Measurements from ENCODE around the gene AREG. TPM values are rescaled to one million over a fixed set of nuclear protein-coding genes. Genes with fewer than 3 reads are reported as not detected.

AREG gene
- total RNA-seq, 1 experiment from 2014 or later = 203 TPM

DNA sequence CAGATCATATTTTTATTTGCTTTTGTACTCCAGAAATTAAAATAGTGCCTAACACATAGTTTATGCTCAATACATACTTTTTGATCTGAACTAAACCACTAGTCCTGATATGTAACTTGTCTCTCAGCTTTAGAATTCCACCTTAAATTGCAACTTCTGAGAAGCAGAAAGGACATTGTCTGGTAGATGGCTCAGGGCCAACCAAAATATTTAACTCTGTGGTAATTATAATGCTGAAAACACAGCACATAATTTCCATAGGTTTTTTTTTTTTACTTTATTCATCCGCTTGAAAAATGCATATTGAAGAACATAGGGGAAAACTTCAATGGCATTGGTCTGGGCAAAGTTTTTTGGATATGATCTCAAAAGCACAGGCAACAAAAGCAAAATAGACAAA lies 59.3 kb downstream of the AREG start:
- Histone ChIP-seq H4K20me1 (ENCODE audit: low read length) (no peaks in the 10 kb centered on the region), H3K9ac (ENCODE audit: low read length) (peak overlapping the region; percentile 32; the same call in 1 of the 2 replicates), H3K4me1 (ENCODE audit: insufficient read depth, low read length) (peaks cover 49% of the 10 kb centered on the region), H3K4me2 (ENCODE audit: low read length) (0 out of 2 replicates have a peak overlapping the region, but pooled peaks have one; percentile 6), H2AFZ (ENCODE audit: low read length) (no peak overlapping the region), H3K27ac (ENCODE audit: low read length) (peak overlapping the region; percentile 82), H3K4me3 (ENCODE audit: low read length) (no peak overlapping the region), H3K79me2 (ENCODE audit: low read length) (no peaks in the 10 kb centered on the region), H3K9me3 (ENCODE audit: low read length) (no peaks in the 10 kb centered on the region), H3K9me2 (replicated peaks; ENCODE audit: low read length) (no peaks in the 10 kb centered on the region), H3K27me3 (ENCODE audit: low read length) (no peaks in the 10 kb centered on the region), H3F3A (ENCODE audit: low read length, unreplicated experiment) (no peaks in the 10 kb centered on the region), H3K36me3 (ENCODE audit: low read depth, low read length) (no peaks in the 10 kb centered on the region)
- ATAC-seq (no peak), DNase-seq (peak; percentile 45)
- CTCF ChIA-PET = interaction anchor here (0.6 kb wide), 1 partner anchor 640 kb away, joined by 3 read pairs; no protein-coding TSS in a partner anchor
- POLR2A ChIA-PET (ENCODE audit: unreplicated experiment) = no interaction called here
- intact Hi-C loops (cut with micrococcal nuclease) = loop anchor here (5.0 kb wide), 1 partner anchor 47 kb away; no protein-coding TSS in a partner anchor
- BruUV-seq (replicated peaks) = no TSS peak
- TF ChIP-seq EZH2phosphoT487 (IDR thresholded peaks at IDR 0.05; ENCODE audit: borderline replicate concordance, low read length) = no peak
- TF ChIP-seq EZH2 (IDR thresholded peaks at IDR 0.05; ENCODE audit: low read length, unreplicated experiment) = no peak
- TF ChIP-seq CTCF (conservative IDR thresholded peaks at IDR 0.05; ENCODE audit: low read depth, low read length) = no peak

Other genes starting within 250 kb of the AREG start
- gene EPGN, start 136.7 kb upstream of the AREG start, total RNA-seq (2014; rRNA removed) = 70.7 and 98.0 TPM in 2 replicates
- gene EREG, start 80.0 kb upstream of the AREG start, total RNA-seq (2014; rRNA removed) = 1.3 and 2.2 TPM in 2 replicates

Measured in PC-3 (cell line).